ENCODE data around the gene SLC28A1.
"Not testable (repeated sequence)": the region's sequence is repeated elsewhere in the genome, so short reads cannot be mapped to it uniquely, and the experiment has no call there.

The SLC28A1 gene

DNA sequence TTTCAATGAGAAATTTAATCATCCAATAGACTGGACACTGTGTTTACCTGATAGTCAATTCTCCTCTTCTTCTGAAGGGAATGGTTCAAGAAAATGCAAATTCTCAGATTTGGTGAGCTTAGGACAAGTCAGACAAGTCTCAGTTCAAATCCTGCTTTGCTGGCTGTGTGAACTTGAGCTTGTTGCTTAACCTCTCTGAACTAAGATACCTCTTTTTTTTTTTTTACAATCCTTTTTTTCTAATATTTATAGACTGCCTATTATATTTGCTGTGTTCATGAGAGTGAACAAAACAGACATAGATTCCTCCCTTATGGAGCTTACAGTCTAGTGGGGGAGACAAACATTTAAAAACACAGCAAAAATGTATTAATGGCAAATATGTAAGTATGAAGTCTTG lies 8.2 kb upstream of the SLC28A1 start:
- H3K27ac ChIP-seq (ENCODE audit: low read depth, low read length), result no peak overlapping the region
- no peak overlapping the region for H3K9ac ChIP-seq (ENCODE audit: low read length)
- H3K4me3 ChIP-seq (ENCODE audit: insufficient read depth, low read length, poor library complexity, severe bottlenecking), result no peak overlapping the region
- no peak overlapping the region for H3K4me2 ChIP-seq (ENCODE audit: low read depth, low read length, poor library complexity, severe bottlenecking)
- H3K27me3 ChIP-seq (ENCODE audit: low read length), result no peaks in the 10 kb centered on the region
- H3K9me2 ChIP-seq (replicated peaks; ENCODE audit: insufficient read depth, low read length), result no peaks in the 10 kb centered on the region
- TF ChIP-seq CTCF (IDR thresholded peaks at IDR 0.05; ENCODE audit: insufficient read depth, low read length, poor library complexity, severe bottlenecking) (no peak), EZH2phosphoT487 (conservative IDR thresholded peaks at IDR 0.05; ENCODE audit: low read length) (no peak)
- no peaks in the 10 kb centered on the region for H4K20me1 ChIP-seq (ENCODE audit: low read depth, low read length)
- no peaks in the 10 kb centered on the region for H3K9me3 ChIP-seq (ENCODE audit: insufficient read depth, low read length)
- H2AFZ ChIP-seq (ENCODE audit: low read depth, low read length, severe bottlenecking), result no peak overlapping the region
- no peaks in the 10 kb centered on the region for H3K79me2 ChIP-seq (ENCODE audit: insufficient read depth, low read length)
- H3K36me3 ChIP-seq (ENCODE audit: low read length), result no peaks in the 10 kb centered on the region
- no peaks in the 10 kb centered on the region for H3F3A ChIP-seq (ENCODE audit: insufficient read depth)

DNA sequence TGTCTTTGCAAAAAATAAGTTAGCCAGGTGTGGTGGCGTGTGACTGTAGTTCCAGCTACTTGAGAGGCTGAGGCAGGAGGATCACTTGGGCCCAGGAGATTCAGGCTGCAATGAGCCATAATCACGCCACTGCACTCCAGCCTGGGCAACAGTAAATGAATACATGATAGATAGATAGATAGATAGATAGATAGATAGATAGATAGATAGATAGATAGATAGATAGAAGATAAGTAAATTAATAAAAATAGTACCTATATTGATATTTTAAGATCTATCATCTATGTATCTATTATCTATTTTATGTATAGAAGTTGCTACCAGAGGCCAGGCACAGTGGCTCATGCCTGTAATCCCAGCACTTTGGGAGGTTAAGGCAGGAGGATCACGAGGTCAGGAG lies 6.8 kb upstream of the SLC28A1 start:
- H3K9me3 ChIP-seq (ENCODE audit: insufficient read depth, low read length); H3K27ac ChIP-seq (ENCODE audit: low read depth, low read length); H3K79me2 ChIP-seq (ENCODE audit: insufficient read depth, low read length); H3K9me2 ChIP-seq (replicated peaks; ENCODE audit: insufficient read depth, low read length); H3K9ac ChIP-seq (ENCODE audit: low read length); H3K27me3 ChIP-seq (ENCODE audit: low read length); H3K4me2 ChIP-seq (ENCODE audit: low read depth, low read length, poor library complexity, severe bottlenecking); H3K4me3 ChIP-seq (ENCODE audit: insufficient read depth, low read length, poor library complexity, severe bottlenecking); H2AFZ ChIP-seq (ENCODE audit: low read depth, low read length, severe bottlenecking); H3F3A ChIP-seq (ENCODE audit: insufficient read depth); H4K20me1 ChIP-seq (ENCODE audit: low read depth, low read length); H3K36me3 ChIP-seq (ENCODE audit: low read length): not testable (repeated sequence)

DNA sequence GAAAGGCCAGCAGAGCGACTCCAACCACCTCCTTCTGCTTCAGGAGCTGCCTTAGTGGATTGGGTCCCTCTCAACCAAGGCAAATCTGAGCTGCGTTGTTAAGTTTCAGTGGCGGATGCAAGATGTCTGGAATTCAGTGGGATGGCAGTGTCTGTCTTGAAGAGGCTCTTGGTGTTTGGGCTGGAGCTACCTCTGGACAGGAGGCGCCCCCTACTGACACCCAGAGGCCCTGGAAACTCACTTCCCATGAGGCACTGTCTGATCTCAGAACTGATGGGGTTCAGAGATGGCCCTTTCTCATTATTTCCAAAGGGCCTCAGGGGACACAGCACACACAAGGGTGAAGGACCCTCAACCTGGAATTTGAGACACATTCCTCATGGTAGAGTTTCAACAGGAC lies 6.0 kb upstream of the SLC28A1 start:
- Histone ChIP-seq H3K36me3 (ENCODE audit: low read length) (no peaks in the 10 kb centered on the region), H3F3A (ENCODE audit: insufficient read depth) (no peaks in the 10 kb centered on the region), H3K27me3 (ENCODE audit: low read length) (no peaks in the 10 kb centered on the region), H4K20me1 (ENCODE audit: low read depth, low read length) (no peaks in the 10 kb centered on the region), H3K9ac (ENCODE audit: low read length) (no peak overlapping the region), H3K4me2 (ENCODE audit: low read depth, low read length, poor library complexity, severe bottlenecking) (no peak overlapping the region), H3K9me3 (ENCODE audit: insufficient read depth, low read length) (no peaks in the 10 kb centered on the region), H2AFZ (ENCODE audit: low read depth, low read length, severe bottlenecking) (no peak overlapping the region), H3K9me2 (replicated peaks; ENCODE audit: insufficient read depth, low read length) (no peaks in the 10 kb centered on the region), H3K79me2 (ENCODE audit: insufficient read depth, low read length) (no peaks in the 10 kb centered on the region), H3K4me3 (ENCODE audit: insufficient read depth, low read length, poor library complexity, severe bottlenecking) (no peak overlapping the region), H3K27ac (ENCODE audit: low read depth, low read length) (no peak overlapping the region)
- TF ChIP-seq EZH2phosphoT487 (conservative IDR thresholded peaks at IDR 0.05; ENCODE audit: low read length) (no peak), CTCF (IDR thresholded peaks at IDR 0.05; ENCODE audit: insufficient read depth, low read length, poor library complexity, severe bottlenecking) (peak; percentile 49)

- H3K9ac ChIP-seq (ENCODE audit: low read length), result no peak overlapping the region
- no peak overlapping the region for H3K27ac ChIP-seq (ENCODE audit: low read depth, low read length)
- H3K9me2 ChIP-seq (replicated peaks; ENCODE audit: insufficient read depth, low read length), result no peaks in the 10 kb centered on the region
- no peak overlapping the region for H2AFZ ChIP-seq (ENCODE audit: low read depth, low read length, severe bottlenecking)
- no peaks in the 10 kb centered on the region for H3K79me2 ChIP-seq (ENCODE audit: insufficient read depth, low read length)
- H3K36me3 ChIP-seq (ENCODE audit: low read length), result no peaks in the 10 kb centered on the region
- no peaks in the 10 kb centered on the region for H4K20me1 ChIP-seq (ENCODE audit: low read depth, low read length)
- no peaks in the 10 kb centered on the region for H3K9me3 ChIP-seq (ENCODE audit: insufficient read depth, low read length)
- no peak for TF ChIP-seq EZH2phosphoT487 (conservative IDR thresholded peaks at IDR 0.05; ENCODE audit: low read length)
- TF ChIP-seq CTCF (IDR thresholded peaks at IDR 0.05; ENCODE audit: insufficient read depth, low read length, poor library complexity, severe bottlenecking), result no peak
- H3K4me2 ChIP-seq (ENCODE audit: low read depth, low read length, poor library complexity, severe bottlenecking), result no peak overlapping the region
- H3F3A ChIP-seq (ENCODE audit: insufficient read depth), result no peaks in the 10 kb centered on the region
- no peak overlapping the region for H3K4me3 ChIP-seq (ENCODE audit: insufficient read depth, low read length, poor library complexity, severe bottlenecking)
- H3K27me3 ChIP-seq (ENCODE audit: low read length), result no peaks in the 10 kb centered on the region
Observed at GRCh38 chr15:84879088-84879780, 5.2 kb upstream of the SLC28A1 start.

All from SU-DHL-6 (cell line).